Liver (tissue), 9 donors: Measurements from ENCODE around the gene STARD9. TPM values are rescaled to one million over a fixed set of nuclear protein-coding genes. Genes with fewer than 3 reads are reported as not detected.

Experiments
- DNase-seq: peaks from one replicate; pipeline ENCODE4 v3.0.0-alpha.2; 2017; ENCODE audit warnings: low spot score
- H3K27ac ChIP-seq, 2 donors: one replicate each; pipeline ENCODE4 v1.7.0; 2013; ENCODE audit warnings: inconsistent platforms in 2 of 2, low read length in 2 of 2, control low read depth in 1 of 2, low read depth in 1 of 2, mild to moderate bottlenecking in 1 of 2
- H3K27me3 ChIP-seq, 4 donors: one replicate each; pipeline versions ENCODE4 v1.6.1 to v1.7.0; 2013; ENCODE audit warnings: low read length in 3 of 4, inconsistent platforms in 1 of 4, mild to moderate bottlenecking in 1 of 4, moderate library complexity in 1 of 4; ENCODE audit not compliant: control insufficient read depth in 4 of 4, insufficient read depth in 4 of 4
- H3K36me3 ChIP-seq, 4 donors: one replicate each; pipeline versions ENCODE4 v1.6.1 to v1.7.0; 2013; ENCODE audit warnings: low read length in 3 of 4, mild to moderate bottlenecking in 3 of 4, low read depth in 1 of 4, moderate library complexity in 1 of 4; ENCODE audit not compliant: control insufficient read depth in 4 of 4, insufficient read depth in 3 of 4
- H3K4me1 ChIP-seq, 4 donors: one replicate each; pipeline versions ENCODE4 v1.6.1 to v1.7.0; 2013; ENCODE audit warnings: low read length in 3 of 4, mild to moderate bottlenecking in 3 of 4, moderate library complexity in 1 of 4; ENCODE audit not compliant: control insufficient read depth in 4 of 4, insufficient read depth in 4 of 4
- H3K4me3 ChIP-seq, 3 donors: one replicate each; pipeline versions ENCODE4 v1.6.1 to v1.7.0; 2013; ENCODE audit warnings: low read length in 3 of 3, control low read depth in 1 of 3, low read depth in 1 of 3, mild to moderate bottlenecking in 1 of 3
- H3K9ac ChIP-seq, 2 donors: one replicate each; pipeline ENCODE4 v1.7.0; 2013; ENCODE audit warnings: low read length in 2 of 2, mild to moderate bottlenecking in 2 of 2, moderate library complexity in 2 of 2, control low read depth in 1 of 2, low read depth in 1 of 2
- H3K9me3 ChIP-seq, 4 donors: one replicate each; pipeline versions ENCODE4 v1.6.1 to v1.7.0; 2013; ENCODE audit warnings: low read length in 3 of 4; ENCODE audit not compliant: control insufficient read depth in 4 of 4
- EGR1 ChIP-seq, 2 donors: IDR thresholded peaks; 2 replicates each; pipeline ENCODE4 v1.6.1; 2016 to 2018; ENCODE audit warnings: antibody characterized with exemption in 2 of 2, low read depth in 2 of 2
- FOXA1 ChIP-seq: IDR thresholded peaks from 2 replicates; pipeline ENCODE4 v1.6.1; 2016; ENCODE audit warnings: antibody characterized with exemption
- FOXA2 ChIP-seq: IDR thresholded peaks from 2 replicates; pipeline ENCODE4 v1.6.1; 2016; ENCODE audit warnings: antibody characterized with exemption
- GABPA ChIP-seq, 2 donors: IDR thresholded peaks in 1 of 2; conservative IDR thresholded peaks in 1 of 2; 2 replicates each; pipeline ENCODE4 v1.6.1; 2016; ENCODE audit warnings: antibody characterized with exemption in 2 of 2, mild to moderate bottlenecking in 1 of 2, moderate library complexity in 1 of 2
- HNF4A ChIP-seq, 2 donors: conservative IDR thresholded peaks; 2 replicates each; pipeline ENCODE4 v1.6.1; 2016; ENCODE audit warnings: antibody characterized with exemption in 2 of 2, mild to moderate bottlenecking in 2 of 2
- HNF4G ChIP-seq: IDR thresholded peaks from 2 replicates; pipeline ENCODE4 v1.6.1; 2016; ENCODE audit warnings: antibody characterized with exemption
- JUND ChIP-seq, 2 donors: IDR thresholded peaks; 2 replicates each; pipeline ENCODE4 v1.6.1; 2016; ENCODE audit warnings: antibody characterized with exemption in 2 of 2
- NR2F2 ChIP-seq: IDR thresholded peaks from 2 replicates; pipeline ENCODE4 v1.6.1; 2016; ENCODE audit warnings: antibody characterized with exemption
- RAD21 ChIP-seq, 2 donors: IDR thresholded peaks; 2 replicates each; pipeline ENCODE4 v1.6.1; 2016; ENCODE audit warnings: antibody characterized with exemption in 2 of 2, mild to moderate bottlenecking in 2 of 2
- RXRA ChIP-seq, 2 donors: IDR thresholded peaks; 2 replicates each; pipeline ENCODE4 v1.6.1; 2017 to 2018; ENCODE audit warnings: antibody characterized with exemption in 2 of 2, mild to moderate bottlenecking in 1 of 2
- SP1 ChIP-seq: IDR thresholded peaks from 2 replicates; pipeline ENCODE4 v1.6.1; 2018; ENCODE audit warnings: antibody characterized with exemption, mild to moderate bottlenecking
- TAF1 ChIP-seq: conservative IDR thresholded peaks from 2 replicates; pipeline ENCODE4 v1.6.1; 2016; ENCODE audit warnings: antibody characterized with exemption, mild to moderate bottlenecking
- YY1 ChIP-seq: IDR thresholded peaks from 2 replicates; pipeline ENCODE4 v1.6.1; 2016; ENCODE audit warnings: antibody characterized with exemption, mild to moderate bottlenecking
- WGBS: extraction: QIAGEN DNeasy Blood & Tissue Kit; methylation state at CpG from one replicate; pipeline ENCODE4 v1.1.7; 2013; 5-methylcytosine and 5-hydroxymethylcytosine counted together
- polyA plus RNA-seq, 2 donors: library from polyadenylated mRNA; stranded (reverse) in 1 of 2; unstranded in 1 of 2; fragments of 200-250 nt in 1 of 2; fragments of >200 nt in 1 of 2; fragmentation: Nextera tagmentation in 1 of 2; extraction: Ambion mirVana in 1 of 2; gene quantifications; one replicate each; pipeline versions ENCODE4 v1.2.1 to v1.2.3, GENCODE V29; 2013 to 2015
- total RNA-seq, 2 donors: library from RNA; depleted of rRNA; stranded (reverse); fragments of >200 nt; gene quantifications; one replicate each; pipeline ENCODE4 v1.2.3, GENCODE V29; 2014
- TF ChIP-seq, protein P1 (sequence below): IDR thresholded peaks from 2 replicates; pipeline ENCODE4 v1.6.1; 2016; ENCODE audit warnings: antibody characterized with exemption
- TF ChIP-seq, protein P2 (sequence below): IDR thresholded peaks from 2 replicates; pipeline ENCODE4 v1.6.1; 2016; ENCODE audit warnings: antibody characterized with exemption, mild to moderate bottlenecking
- TF ChIP-seq, protein P3 (sequence below): fragments of 150-350 bp; IDR thresholded peaks from 2 replicates; pipeline ENCODE4 v1.5.1; 2017; ENCODE audit warnings: improper control_type of control experiment, low read depth, low read length; ENCODE audit not compliant: missing input control
- TF ChIP-seq, protein P4 (sequence below): IDR thresholded peaks from 2 replicates; pipeline ENCODE4 v1.6.1; 2016; ENCODE audit warnings: antibody characterized with exemption
- donor health status: healthy.
- donor health status: healthy.
- donor health status: healthy.
- donor health status: healthy.
- donor health status: healthy.

Gene STARD9
- total and polyA plus RNA-seq, 4 donors: 0.26 to 3.9 (median 0.54) TPM

DNA sequence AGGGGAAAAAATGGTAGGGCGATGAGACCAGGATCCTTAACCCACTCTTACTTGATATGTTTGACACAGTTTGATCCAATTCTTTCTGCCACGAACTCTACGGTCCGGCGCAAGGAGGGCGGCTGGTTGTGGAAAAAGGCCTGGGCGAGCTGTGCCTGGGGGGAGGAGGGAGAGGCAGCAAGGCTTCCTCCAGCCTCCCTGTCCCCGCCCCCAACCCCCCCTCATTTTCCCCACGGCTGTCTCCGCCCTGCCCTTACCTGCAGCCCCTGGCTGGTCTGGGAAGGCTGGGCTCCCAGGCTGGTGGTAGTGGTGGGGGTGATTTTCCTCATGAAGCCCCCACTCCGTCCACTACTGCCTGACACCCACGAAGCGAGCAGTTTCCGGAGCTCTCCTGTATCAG is 153.6 kb downstream of the STARD9 start:
- peaks cover 14 to 96% (median 62%) of the 10 kb centered on the region in 4 donors for H3K36me3 ChIP-seq
- H3K9ac ChIP-seq: no peak overlapping the region
- no peaks in the 10 kb centered on the region for H3K4me1 ChIP-seq
- no peak overlapping the region for H3K27ac ChIP-seq
- 93% methylated on average over 14 of the region's 14 CpGs for WGBS
- H3K9me3 ChIP-seq: no peaks in the 10 kb centered on the region
- H3K4me3 ChIP-seq: no peak overlapping the region
- no peak for DNase-seq
- TF ChIP-seq SP1: no peak
- no peak for TF ChIP-seq NR2F2
- no peak for TF ChIP-seq TAF1
- TF ChIP-seq, protein P1, sequence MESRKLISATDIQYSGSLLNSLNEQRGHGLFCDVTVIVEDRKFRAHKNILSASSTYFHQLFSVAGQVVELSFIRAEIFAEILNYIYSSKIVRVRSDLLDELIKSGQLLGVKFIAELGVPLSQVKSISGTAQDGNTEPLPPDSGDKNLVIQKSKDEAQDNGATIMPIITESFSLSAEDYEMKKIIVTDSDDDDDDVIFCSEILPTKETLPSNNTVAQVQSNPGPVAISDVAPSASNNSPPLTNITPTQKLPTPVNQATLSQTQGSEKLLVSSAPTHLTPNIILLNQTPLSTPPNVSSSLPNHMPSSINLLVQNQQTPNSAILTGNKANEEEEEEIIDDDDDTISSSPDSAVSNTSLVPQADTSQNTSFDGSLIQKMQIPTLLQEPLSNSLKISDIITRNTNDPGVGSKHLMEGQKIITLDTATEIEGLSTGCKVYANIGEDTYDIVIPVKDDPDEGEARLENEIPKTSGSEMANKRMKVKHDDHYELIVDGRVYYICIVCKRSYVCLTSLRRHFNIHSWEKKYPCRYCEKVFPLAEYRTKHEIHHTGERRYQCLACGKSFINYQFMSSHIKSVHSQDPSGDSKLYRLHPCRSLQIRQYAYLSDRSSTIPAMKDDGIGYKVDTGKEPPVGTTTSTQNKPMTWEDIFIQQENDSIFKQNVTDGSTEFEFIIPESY: no peak
- no peak for TF ChIP-seq GABPA (IDR thresholded peaks at IDR 0.05 in 1 of 2, conservative IDR thresholded peaks at IDR 0.05 in 1 of 2)
- TF ChIP-seq, protein P2, sequence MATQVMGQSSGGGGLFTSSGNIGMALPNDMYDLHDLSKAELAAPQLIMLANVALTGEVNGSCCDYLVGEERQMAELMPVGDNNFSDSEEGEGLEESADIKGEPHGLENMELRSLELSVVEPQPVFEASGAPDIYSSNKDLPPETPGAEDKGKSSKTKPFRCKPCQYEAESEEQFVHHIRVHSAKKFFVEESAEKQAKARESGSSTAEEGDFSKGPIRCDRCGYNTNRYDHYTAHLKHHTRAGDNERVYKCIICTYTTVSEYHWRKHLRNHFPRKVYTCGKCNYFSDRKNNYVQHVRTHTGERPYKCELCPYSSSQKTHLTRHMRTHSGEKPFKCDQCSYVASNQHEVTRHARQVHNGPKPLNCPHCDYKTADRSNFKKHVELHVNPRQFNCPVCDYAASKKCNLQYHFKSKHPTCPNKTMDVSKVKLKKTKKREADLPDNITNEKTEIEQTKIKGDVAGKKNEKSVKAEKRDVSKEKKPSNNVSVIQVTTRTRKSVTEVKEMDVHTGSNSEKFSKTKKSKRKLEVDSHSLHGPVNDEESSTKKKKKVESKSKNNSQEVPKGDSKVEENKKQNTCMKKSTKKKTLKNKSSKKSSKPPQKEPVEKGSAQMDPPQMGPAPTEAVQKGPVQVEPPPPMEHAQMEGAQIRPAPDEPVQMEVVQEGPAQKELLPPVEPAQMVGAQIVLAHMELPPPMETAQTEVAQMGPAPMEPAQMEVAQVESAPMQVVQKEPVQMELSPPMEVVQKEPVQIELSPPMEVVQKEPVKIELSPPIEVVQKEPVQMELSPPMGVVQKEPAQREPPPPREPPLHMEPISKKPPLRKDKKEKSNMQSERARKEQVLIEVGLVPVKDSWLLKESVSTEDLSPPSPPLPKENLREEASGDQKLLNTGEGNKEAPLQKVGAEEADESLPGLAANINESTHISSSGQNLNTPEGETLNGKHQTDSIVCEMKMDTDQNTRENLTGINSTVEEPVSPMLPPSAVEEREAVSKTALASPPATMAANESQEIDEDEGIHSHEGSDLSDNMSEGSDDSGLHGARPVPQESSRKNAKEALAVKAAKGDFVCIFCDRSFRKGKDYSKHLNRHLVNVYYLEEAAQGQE: no peak
- TF ChIP-seq RAD21 (IDR thresholded peaks at IDR 0.05): no peak
- TF ChIP-seq RXRA (IDR thresholded peaks at IDR 0.05): no peak
- no peak for TF ChIP-seq HNF4G
- TF ChIP-seq, protein P3, sequence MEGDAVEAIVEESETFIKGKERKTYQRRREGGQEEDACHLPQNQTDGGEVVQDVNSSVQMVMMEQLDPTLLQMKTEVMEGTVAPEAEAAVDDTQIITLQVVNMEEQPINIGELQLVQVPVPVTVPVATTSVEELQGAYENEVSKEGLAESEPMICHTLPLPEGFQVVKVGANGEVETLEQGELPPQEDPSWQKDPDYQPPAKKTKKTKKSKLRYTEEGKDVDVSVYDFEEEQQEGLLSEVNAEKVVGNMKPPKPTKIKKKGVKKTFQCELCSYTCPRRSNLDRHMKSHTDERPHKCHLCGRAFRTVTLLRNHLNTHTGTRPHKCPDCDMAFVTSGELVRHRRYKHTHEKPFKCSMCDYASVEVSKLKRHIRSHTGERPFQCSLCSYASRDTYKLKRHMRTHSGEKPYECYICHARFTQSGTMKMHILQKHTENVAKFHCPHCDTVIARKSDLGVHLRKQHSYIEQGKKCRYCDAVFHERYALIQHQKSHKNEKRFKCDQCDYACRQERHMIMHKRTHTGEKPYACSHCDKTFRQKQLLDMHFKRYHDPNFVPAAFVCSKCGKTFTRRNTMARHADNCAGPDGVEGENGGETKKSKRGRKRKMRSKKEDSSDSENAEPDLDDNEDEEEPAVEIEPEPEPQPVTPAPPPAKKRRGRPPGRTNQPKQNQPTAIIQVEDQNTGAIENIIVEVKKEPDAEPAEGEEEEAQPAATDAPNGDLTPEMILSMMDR: no peak
- no peak for TF ChIP-seq FOXA2
- TF ChIP-seq HNF4A (conservative IDR thresholded peaks at IDR 0.05): no peak
- no peak for TF ChIP-seq YY1
- no peak for TF ChIP-seq FOXA1
- TF ChIP-seq, protein P4, sequence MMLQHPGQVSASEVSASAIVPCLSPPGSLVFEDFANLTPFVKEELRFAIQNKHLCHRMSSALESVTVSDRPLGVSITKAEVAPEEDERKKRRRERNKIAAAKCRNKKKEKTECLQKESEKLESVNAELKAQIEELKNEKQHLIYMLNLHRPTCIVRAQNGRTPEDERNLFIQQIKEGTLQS: no peak
- no peak for TF ChIP-seq EGR1 (IDR thresholded peaks at IDR 0.05; ENCODE audit: low read depth in 2 of 2)
- TF ChIP-seq JUND (IDR thresholded peaks at IDR 0.05): no peak
- H3K27me3 ChIP-seq: no peaks in the 10 kb centered on the region

DNA sequence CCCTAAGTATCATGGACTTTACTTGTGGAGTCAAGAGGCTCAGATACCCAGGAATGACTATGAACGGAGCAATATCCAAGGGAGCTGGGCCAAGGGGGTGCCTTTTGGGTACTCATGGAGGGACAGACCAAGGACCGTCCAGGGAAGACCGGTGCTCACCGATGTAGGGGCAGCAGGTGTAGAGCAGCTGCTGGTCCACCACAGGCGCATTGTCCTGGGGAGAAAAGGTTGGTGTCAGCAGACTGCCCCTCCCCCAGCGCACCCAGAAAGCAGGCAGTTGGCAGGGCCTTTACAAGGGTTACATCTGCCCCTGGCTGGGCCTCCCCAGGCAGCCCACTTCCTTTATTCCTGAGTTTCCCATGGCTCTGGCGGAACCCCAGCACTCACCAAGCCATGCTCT is 154.0 kb downstream of the STARD9 start:
- no peaks in the 10 kb centered on the region for H3K27me3 ChIP-seq
- TF ChIP-seq, protein P1: no peak
- TF ChIP-seq JUND (IDR thresholded peaks at IDR 0.05): no peak
- TF ChIP-seq SP1: no peak
- TF ChIP-seq HNF4A (conservative IDR thresholded peaks at IDR 0.05): no peak
- no peak for TF ChIP-seq RXRA (IDR thresholded peaks at IDR 0.05)
- TF ChIP-seq, protein P4: no peak
- no peak for TF ChIP-seq YY1
- no peak for TF ChIP-seq NR2F2
- H3K27ac ChIP-seq: no peak overlapping the region
- H3K4me3 ChIP-seq: no peak overlapping the region
- H3K9me3 ChIP-seq: no peaks in the 10 kb centered on the region
- H3K36me3 ChIP-seq: peaks cover 12 to 95% (median 63%) of the 10 kb centered on the region in 4 donors
- no peak overlapping the region for H3K9ac ChIP-seq
- no peak for DNase-seq
- H3K4me1 ChIP-seq: no peaks in the 10 kb centered on the region
- WGBS: 94% methylated on average over 7 of the region's 7 CpGs
